Ovary (tissue), 3 donors: ENCODE measurements around the gene CA10.

ENCODE experiments used
- POLR2A ChIP-seq: fragments of 450-650 bp; IDR thresholded peaks from one replicate; pipeline ENCODE4 v1.6.1; 2017; ENCODE audit warnings: antibody characterized with exemption, mild to moderate bottlenecking, moderate library complexity
- TF ChIP-seq, protein P1 (sequence below), 3 donors: fragments of 450-650 bp in 2 of 3; fragments of 200-600 bp in 1 of 3; IDR thresholded peaks; one replicate each; pipeline versions ENCODE4 v1.5.1 to v1.8.0; 2016 to 2022; ENCODE audit warnings: antibody characterized with exemption in 3 of 3, mild to moderate bottlenecking in 1 of 3
- donor health status: DM: no; HTN: no; CAD: no.

- no peak for TF ChIP-seq POLR2A
- TF ChIP-seq, protein P1, sequence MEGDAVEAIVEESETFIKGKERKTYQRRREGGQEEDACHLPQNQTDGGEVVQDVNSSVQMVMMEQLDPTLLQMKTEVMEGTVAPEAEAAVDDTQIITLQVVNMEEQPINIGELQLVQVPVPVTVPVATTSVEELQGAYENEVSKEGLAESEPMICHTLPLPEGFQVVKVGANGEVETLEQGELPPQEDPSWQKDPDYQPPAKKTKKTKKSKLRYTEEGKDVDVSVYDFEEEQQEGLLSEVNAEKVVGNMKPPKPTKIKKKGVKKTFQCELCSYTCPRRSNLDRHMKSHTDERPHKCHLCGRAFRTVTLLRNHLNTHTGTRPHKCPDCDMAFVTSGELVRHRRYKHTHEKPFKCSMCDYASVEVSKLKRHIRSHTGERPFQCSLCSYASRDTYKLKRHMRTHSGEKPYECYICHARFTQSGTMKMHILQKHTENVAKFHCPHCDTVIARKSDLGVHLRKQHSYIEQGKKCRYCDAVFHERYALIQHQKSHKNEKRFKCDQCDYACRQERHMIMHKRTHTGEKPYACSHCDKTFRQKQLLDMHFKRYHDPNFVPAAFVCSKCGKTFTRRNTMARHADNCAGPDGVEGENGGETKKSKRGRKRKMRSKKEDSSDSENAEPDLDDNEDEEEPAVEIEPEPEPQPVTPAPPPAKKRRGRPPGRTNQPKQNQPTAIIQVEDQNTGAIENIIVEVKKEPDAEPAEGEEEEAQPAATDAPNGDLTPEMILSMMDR (IDR thresholded peaks at IDR 0.05): no peak
Measured at GRCh38 chr17:51807460-51807859, 351.1 kb downstream of the CA10 start.
